H1 (cell line): ENCODE measurements around the gene DARS1. TPM values are rescaled to one million over a fixed set of nuclear protein-coding genes. Genes with fewer than 3 reads are reported as not detected.

Experiments used
- EZH2 ChIP-seq: fragments of 200-600 bp; sonication (generic); IDR thresholded peaks from 2 replicates; pipeline ENCODE4 v1.7.1; 2012; ENCODE audit warnings: low read depth, mild to moderate bottlenecking, moderate library complexity, low read length, inconsistent platforms; ENCODE audit not compliant: severe bottlenecking
- FOSL1 ChIP-seq: IDR thresholded peaks from 2 replicates; pipeline ENCODE4 v1.6.1; 2011; ENCODE audit warnings: mild to moderate bottlenecking, low read depth, low read length, moderate library complexity; ENCODE audit not compliant: insufficient read depth
- PHF8 ChIP-seq: fragments of 200-600 bp; sonication (generic); conservative IDR thresholded peaks from 2 replicates; pipeline ENCODE4 v1.7.1; 2012; ENCODE audit warnings: low read depth, mild to moderate bottlenecking, inconsistent platforms, low read length, moderate library complexity
- POU5F1 ChIP-seq: IDR thresholded peaks from 2 replicates; pipeline ENCODE4 v1.6.1; 2011; ENCODE audit warnings: low read depth, mild to moderate bottlenecking, low read length, moderate library complexity
- YY1 ChIP-seq: IDR thresholded peaks from 2 replicates; pipeline ENCODE4 v1.6.1; 2011; ENCODE audit warnings: low read depth, mild to moderate bottlenecking, low read length
- polyA plus RNA-seq, 7 experiments: library from polyadenylated mRNA; depleted of rRNA in 3 of 7; stranded (reverse) in 5 of 7; unstranded in 2 of 7; fragments of >200 nt in 5 of 7; fragments of 200-250 nt in 2 of 7; gene quantifications; 1 replicate in 5 of 7; 2 replicates in 1 of 7; 4 replicates in 1 of 7; pipeline versions ENCODE4 v1.2.1 to v1.2.3, GENCODE V29; 2011 to 2013; ENCODE audit warnings: missing spikeins in 2 of 7, mixed read lengths in 2 of 7
- total RNA-seq: library from RNA; stranded (reverse); fragmentation: NEBNext Ultra II Directional; extraction: Animal tissue kit (Norgen Biotek cat#: 25700); gene quantifications from 2 replicates; pipeline ENCODE4 v1.2.1, GENCODE V29; 2021

Gene DARS1
- total and polyA plus RNA-seq, 2 of the 8 experiments (the other 6 are each of a cell fraction or from before 2014, with no cell fraction given), result 61.7 to 85.9 TPM

DNA sequence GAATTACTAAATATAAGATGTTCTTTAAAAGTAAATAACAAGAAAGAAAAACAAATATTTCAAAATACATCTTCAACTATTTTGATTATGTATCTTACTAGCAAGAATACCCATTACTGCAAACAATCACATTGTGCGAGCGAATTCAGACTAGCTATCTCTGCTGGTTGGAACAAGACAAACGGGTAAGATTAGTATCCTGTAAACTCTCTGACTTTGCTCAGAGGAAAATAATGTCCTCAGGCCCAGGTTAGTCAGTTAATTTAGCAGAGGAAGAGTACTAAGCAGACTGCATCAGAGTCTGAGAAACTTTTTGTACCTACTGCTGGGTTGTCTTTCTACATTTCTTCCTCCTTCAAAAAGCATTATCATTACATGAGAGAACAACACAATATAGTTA lies 58.8 kb downstream of the DARS1 start (continued):
- TF ChIP-seq PHF8, result no peak
- no peak for TF ChIP-seq EZH2
- no peak for TF ChIP-seq YY1
- no peak for TF ChIP-seq POU5F1
- no peak for TF ChIP-seq FOSL1
